ENCODE results near the gene ZGRF1. TPM values are rescaled to one million over a fixed set of nuclear protein-coding genes. Genes with fewer than 3 reads are reported as not detected.

ZGRF1 gene
- total RNA-seq, 3 donors from 2014 or later (not counting 1 experiment from before 2014, with no cell fraction given) = 13.0 to 25.9 (median 20.0) TPM

DNA sequence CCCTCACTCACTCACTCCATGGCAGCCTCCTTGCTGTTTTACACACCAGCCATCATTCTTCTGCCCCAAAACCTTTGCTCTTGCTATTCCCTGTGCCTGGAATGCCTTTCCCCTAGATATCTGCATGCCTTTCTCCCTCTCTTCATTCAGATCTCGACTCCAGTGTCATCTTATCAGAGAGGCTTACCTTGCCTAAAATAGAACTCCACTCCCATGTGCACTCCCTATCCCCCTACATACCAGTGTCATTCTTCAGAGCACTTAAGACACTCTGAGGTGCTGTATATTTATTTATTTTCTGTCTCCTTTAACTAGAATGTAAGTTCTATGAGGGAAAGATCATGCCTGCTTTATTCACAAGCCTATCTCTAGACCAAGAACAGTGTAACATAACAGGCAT is 45.1 kb downstream of the ZGRF1 start:
- no peaks in the 10 kb centered on the region for H3K27me3 Mint-ChIP-seq (ENCODE audit: low read depth in 2 of 2)
- whole genome bisulfite sequencing (ENCODE audit: insufficient coverage) = 93% methylated on average over 1 of the region's 1 CpG
- ATAC-seq (no peak), DNase-seq (no peak)
- no peak overlapping the region for H3K4me3 Mint-ChIP-seq
- no peak overlapping the region for H3K27ac ChIP-seq (ENCODE audit: low read length)
- no peaks in the 10 kb centered on the region for H3K9me3 Mint-ChIP-seq
- no peaks in the 10 kb centered on the region for H3K4me1 ChIP-seq (ENCODE audit: control insufficient read depth, insufficient read depth, low read length)
- intact Hi-C loops (cut with micrococcal nuclease) = no loop called here
- H3K36me3 Mint-ChIP-seq = no peaks in the 10 kb centered on the region
- no peaks in the 10 kb centered on the region for H3K36me3 ChIP-seq (ENCODE audit: control insufficient read depth, insufficient read depth, low read length)
- H3K4me1 Mint-ChIP-seq = peaks cover 0 to 4% of the 10 kb centered on the region in 2 donors
- TF ChIP-seq, protein P1, sequence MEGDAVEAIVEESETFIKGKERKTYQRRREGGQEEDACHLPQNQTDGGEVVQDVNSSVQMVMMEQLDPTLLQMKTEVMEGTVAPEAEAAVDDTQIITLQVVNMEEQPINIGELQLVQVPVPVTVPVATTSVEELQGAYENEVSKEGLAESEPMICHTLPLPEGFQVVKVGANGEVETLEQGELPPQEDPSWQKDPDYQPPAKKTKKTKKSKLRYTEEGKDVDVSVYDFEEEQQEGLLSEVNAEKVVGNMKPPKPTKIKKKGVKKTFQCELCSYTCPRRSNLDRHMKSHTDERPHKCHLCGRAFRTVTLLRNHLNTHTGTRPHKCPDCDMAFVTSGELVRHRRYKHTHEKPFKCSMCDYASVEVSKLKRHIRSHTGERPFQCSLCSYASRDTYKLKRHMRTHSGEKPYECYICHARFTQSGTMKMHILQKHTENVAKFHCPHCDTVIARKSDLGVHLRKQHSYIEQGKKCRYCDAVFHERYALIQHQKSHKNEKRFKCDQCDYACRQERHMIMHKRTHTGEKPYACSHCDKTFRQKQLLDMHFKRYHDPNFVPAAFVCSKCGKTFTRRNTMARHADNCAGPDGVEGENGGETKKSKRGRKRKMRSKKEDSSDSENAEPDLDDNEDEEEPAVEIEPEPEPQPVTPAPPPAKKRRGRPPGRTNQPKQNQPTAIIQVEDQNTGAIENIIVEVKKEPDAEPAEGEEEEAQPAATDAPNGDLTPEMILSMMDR (IDR thresholded peaks at IDR 0.05) = no peak
- H3K4me3 ChIP-seq (ENCODE audit: low read length) = no peak overlapping the region
- no peaks in the 10 kb centered on the region for H3K27me3 ChIP-seq (ENCODE audit: control insufficient read depth, insufficient read depth, low read length)
- no peaks in the 10 kb centered on the region for H3K9me3 ChIP-seq (ENCODE audit: control insufficient read depth, insufficient read depth, low read length)
- H3K27ac Mint-ChIP-seq = no peak overlapping the region

- H3K27ac Mint-ChIP-seq = peak overlapping the region in 1 of 2 donors; percentile 2
- no peaks in the 10 kb centered on the region for H3K9me3 ChIP-seq (ENCODE audit: control insufficient read depth, insufficient read depth, low read length)
- H3K4me3 ChIP-seq (ENCODE audit: low read length) = no peak overlapping the region
- H3K36me3 Mint-ChIP-seq = no peaks in the 10 kb centered on the region
- H3K27ac ChIP-seq (ENCODE audit: low read length) = no peak overlapping the region
- peaks cover 0 to 4% of the 10 kb centered on the region in 2 donors for H3K4me1 Mint-ChIP-seq
- no peak for DNase-seq
- no peaks in the 10 kb centered on the region for H3K4me1 ChIP-seq (ENCODE audit: control insufficient read depth, insufficient read depth, low read length)
- H3K27me3 ChIP-seq (ENCODE audit: control insufficient read depth, insufficient read depth, low read length) = no peaks in the 10 kb centered on the region
- TF ChIP-seq, protein P1 (IDR thresholded peaks at IDR 0.05) = no peak
- no peak for ATAC-seq
- no peaks in the 10 kb centered on the region for H3K27me3 Mint-ChIP-seq (ENCODE audit: low read depth in 2 of 2)
- H3K4me3 Mint-ChIP-seq = no peak overlapping the region
- H3K36me3 ChIP-seq (ENCODE audit: control insufficient read depth, insufficient read depth, low read length) = no peaks in the 10 kb centered on the region
- no peaks in the 10 kb centered on the region for H3K9me3 Mint-ChIP-seq
- intact Hi-C loops (cut with micrococcal nuclease) = no loop called here
These were observed 47.5 kb downstream of the ZGRF1 start for GRCh38 chr4:112589206-112589605.

- Histone ChIP-seq H3K36me3 (ENCODE audit: control insufficient read depth, insufficient read depth, low read length) (peaks cover 2% of the 10 kb centered on the region), H3K4me1 (ENCODE audit: control insufficient read depth, insufficient read depth, low read length) (no peaks in the 10 kb centered on the region), H3K9me3 (ENCODE audit: control insufficient read depth, insufficient read depth, low read length) (no peaks in the 10 kb centered on the region), H3K27me3 (ENCODE audit: control insufficient read depth, insufficient read depth, low read length) (no peaks in the 10 kb centered on the region), H3K27ac (ENCODE audit: low read length) (no peak overlapping the region), H3K4me3 (ENCODE audit: low read length) (no peak overlapping the region)
- TF ChIP-seq, protein P1 (IDR thresholded peaks at IDR 0.05) = no peak
- 93% methylated on average over 2 of the region's 2 CpGs for WGBS (ENCODE audit: insufficient coverage)
- Mint-ChIP-seq H3K36me3 (no peaks in the 10 kb centered on the region), H3K4me1 (peaks cover 0 to 4% of the 10 kb centered on the region in 2 donors), H3K9me3 (no peaks in the 10 kb centered on the region), H3K27ac (no peak overlapping the region), H3K27me3 (ENCODE audit: low read depth in 2 of 2) (no peaks in the 10 kb centered on the region), H3K4me3 (no peak overlapping the region)
- DNase-seq (no peak), ATAC-seq (no peak)
- intact Hi-C loops (cut with micrococcal nuclease) = no loop called here
These were observed 50.6 kb downstream of the ZGRF1 start for GRCh38 chr4:112585977-112586736.

GRCh38 chr4:112567536-112567935 is 69.2 kb downstream of the ZGRF1 start:
- 97% methylated on average over 4 of the region's 5 CpGs for WGBS (ENCODE audit: insufficient coverage)
- ATAC-seq = no peak

More at GRCh38 chr4:112567536-112567935, 69.2 kb downstream of the ZGRF1 start:
- TF ChIP-seq, protein P1 (IDR thresholded peaks at IDR 0.05) = no peak
- H3K36me3 Mint-ChIP-seq = no peaks in the 10 kb centered on the region
- H3K4me1 Mint-ChIP-seq = peaks cover 7 to 11% of the 10 kb centered on the region in 2 donors
- no peaks in the 10 kb centered on the region for H3K36me3 ChIP-seq (ENCODE audit: control insufficient read depth, insufficient read depth, low read length)
- no peaks in the 10 kb centered on the region for H3K27me3 Mint-ChIP-seq (ENCODE audit: low read depth in 2 of 2)
- no peak overlapping the region for H3K27ac ChIP-seq (ENCODE audit: low read length)
- H3K4me1 ChIP-seq (ENCODE audit: control insufficient read depth, insufficient read depth, low read length) = no peaks in the 10 kb centered on the region
- intact Hi-C loops (cut with micrococcal nuclease) = no loop called here
- no peaks in the 10 kb centered on the region for H3K9me3 ChIP-seq (ENCODE audit: control insufficient read depth, insufficient read depth, low read length)
- no peak overlapping the region for H3K4me3 Mint-ChIP-seq
- no peak overlapping the region for H3K27ac Mint-ChIP-seq
- H3K9me3 Mint-ChIP-seq = no peaks in the 10 kb centered on the region
- H3K4me3 ChIP-seq (ENCODE audit: low read length) = no peak overlapping the region
- no peak for DNase-seq
- no peaks in the 10 kb centered on the region for H3K27me3 ChIP-seq (ENCODE audit: control insufficient read depth, insufficient read depth, low read length)
